ENCODE data around the gene GRB10. TPM values are rescaled to one million over a fixed set of nuclear protein-coding genes. Genes with fewer than 3 reads are reported as not detected.

The GRB10 gene
- total and polyA plus RNA-seq, 4 donors = 10.7 to 53.1 (median 17.5) TPM

GRCh38 chr7:50589364-50589763 lies 193.3 kb downstream of the GRB10 start:
- H3K27ac ChIP-seq (ENCODE audit: low read depth in 1 of 2, low read length in 2 of 2) = no peak overlapping the region
- no peaks in the 10 kb centered on the region for H3K27me3 ChIP-seq (ENCODE audit: control insufficient read depth in 4 of 4, insufficient read depth in 4 of 4, low read length in 3 of 4)
- H3K4me3 ChIP-seq (ENCODE audit: low read depth in 1 of 3, low read length in 3 of 3) = no peak overlapping the region
- H3K9ac ChIP-seq (ENCODE audit: low read depth in 1 of 2, low read length in 2 of 2) = no peak overlapping the region
- H3K4me1 ChIP-seq (ENCODE audit: control insufficient read depth in 4 of 4, insufficient read depth in 4 of 4, low read length in 3 of 4) = no peaks in the 10 kb centered on the region
- H3K9me3 ChIP-seq (ENCODE audit: control insufficient read depth in 4 of 4, low read length in 3 of 4) = peaks cover 0 to under 1% (median 0%) of the 10 kb centered on the region in 4 donors
- WGBS = 86% methylated on average over 2 of the region's 2 CpGs
- H3K36me3 ChIP-seq (ENCODE audit: control insufficient read depth in 4 of 4, insufficient read depth in 3 of 4, low read depth in 1 of 4, low read length in 3 of 4) = peaks cover 0 to 17% (median 12%) of the 10 kb centered on the region in 4 donors
- TF ChIP-seq SP1 (IDR thresholded peaks at IDR 0.05) (no peak), HNF4A (conservative IDR thresholded peaks at IDR 0.05) (no peak)
- TF ChIP-seq, protein P1, sequence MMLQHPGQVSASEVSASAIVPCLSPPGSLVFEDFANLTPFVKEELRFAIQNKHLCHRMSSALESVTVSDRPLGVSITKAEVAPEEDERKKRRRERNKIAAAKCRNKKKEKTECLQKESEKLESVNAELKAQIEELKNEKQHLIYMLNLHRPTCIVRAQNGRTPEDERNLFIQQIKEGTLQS (IDR thresholded peaks at IDR 0.05) = no peak
- DNase-seq (ENCODE audit: low spot score) = no peak

- no peak overlapping the region for H3K4me3 ChIP-seq (ENCODE audit: low read depth in 1 of 3, low read length in 3 of 3)
- H3K27ac ChIP-seq (ENCODE audit: low read depth in 1 of 2, low read length in 2 of 2) = no peak overlapping the region
- DNase-seq (ENCODE audit: low spot score) = no peak
- H3K27me3 ChIP-seq (ENCODE audit: control insufficient read depth in 4 of 4, insufficient read depth in 4 of 4, low read length in 3 of 4) = no peaks in the 10 kb centered on the region
- H3K4me1 ChIP-seq (ENCODE audit: control insufficient read depth in 4 of 4, insufficient read depth in 4 of 4, low read length in 3 of 4) = no peaks in the 10 kb centered on the region
- WGBS = 89% methylated on average over 8 of the region's 8 CpGs
- H3K36me3 ChIP-seq (ENCODE audit: control insufficient read depth in 4 of 4, insufficient read depth in 3 of 4, low read depth in 1 of 4, low read length in 3 of 4) = peaks cover 0 to 13% (median 12%) of the 10 kb centered on the region in 4 donors
- no peak overlapping the region for H3K9ac ChIP-seq (ENCODE audit: low read depth in 1 of 2, low read length in 2 of 2)
- peaks cover 0 to 4% (median 0%) of the 10 kb centered on the region in 4 donors for H3K9me3 ChIP-seq (ENCODE audit: control insufficient read depth in 4 of 4, low read length in 3 of 4)
- TF ChIP-seq, protein P2, sequence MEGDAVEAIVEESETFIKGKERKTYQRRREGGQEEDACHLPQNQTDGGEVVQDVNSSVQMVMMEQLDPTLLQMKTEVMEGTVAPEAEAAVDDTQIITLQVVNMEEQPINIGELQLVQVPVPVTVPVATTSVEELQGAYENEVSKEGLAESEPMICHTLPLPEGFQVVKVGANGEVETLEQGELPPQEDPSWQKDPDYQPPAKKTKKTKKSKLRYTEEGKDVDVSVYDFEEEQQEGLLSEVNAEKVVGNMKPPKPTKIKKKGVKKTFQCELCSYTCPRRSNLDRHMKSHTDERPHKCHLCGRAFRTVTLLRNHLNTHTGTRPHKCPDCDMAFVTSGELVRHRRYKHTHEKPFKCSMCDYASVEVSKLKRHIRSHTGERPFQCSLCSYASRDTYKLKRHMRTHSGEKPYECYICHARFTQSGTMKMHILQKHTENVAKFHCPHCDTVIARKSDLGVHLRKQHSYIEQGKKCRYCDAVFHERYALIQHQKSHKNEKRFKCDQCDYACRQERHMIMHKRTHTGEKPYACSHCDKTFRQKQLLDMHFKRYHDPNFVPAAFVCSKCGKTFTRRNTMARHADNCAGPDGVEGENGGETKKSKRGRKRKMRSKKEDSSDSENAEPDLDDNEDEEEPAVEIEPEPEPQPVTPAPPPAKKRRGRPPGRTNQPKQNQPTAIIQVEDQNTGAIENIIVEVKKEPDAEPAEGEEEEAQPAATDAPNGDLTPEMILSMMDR (IDR thresholded peaks at IDR 0.05; ENCODE audit: low read depth, low read length, missing input control) = peak; percentile 8
- TF ChIP-seq TAF1 (conservative IDR thresholded peaks at IDR 0.05) (no peak), RAD21 (IDR thresholded peaks at IDR 0.05) (peak in 1 of 2 donors; percentile 32)
Observed at GRCh38 chr7:50588937-50589336, 193.8 kb downstream of the GRB10 start.

DNA sequence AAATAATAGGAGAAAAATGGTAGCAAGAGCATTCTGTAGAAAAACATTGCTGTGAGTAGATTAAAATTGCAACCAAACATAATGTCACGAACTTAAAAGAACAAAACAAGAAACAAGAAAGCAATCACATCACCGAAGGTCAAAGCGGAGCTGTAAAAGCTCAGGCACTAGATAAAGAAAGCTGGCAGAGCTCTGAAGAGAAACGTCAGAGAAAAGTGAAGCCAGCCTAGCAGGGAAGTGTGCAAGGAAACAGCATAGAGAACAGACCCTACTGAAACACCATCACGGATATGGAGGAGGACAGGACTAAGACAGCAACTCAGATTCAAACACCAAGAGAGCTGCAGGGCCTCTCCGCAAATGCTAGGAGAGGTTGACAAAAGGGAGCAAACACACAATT lies 195.0 kb downstream of the GRB10 start:
- Histone ChIP-seq H3K27me3 (ENCODE audit: control insufficient read depth in 4 of 4, insufficient read depth in 4 of 4, low read length in 3 of 4) (no peaks in the 10 kb centered on the region), H3K4me1 (ENCODE audit: control insufficient read depth in 4 of 4, insufficient read depth in 4 of 4, low read length in 3 of 4) (no peaks in the 10 kb centered on the region), H3K4me3 (ENCODE audit: low read depth in 1 of 3, low read length in 3 of 3) (no peak overlapping the region), H3K9ac (ENCODE audit: low read depth in 1 of 2, low read length in 2 of 2) (no peak overlapping the region), H3K27ac (ENCODE audit: low read depth in 1 of 2, low read length in 2 of 2) (no peak overlapping the region), H3K36me3 (ENCODE audit: control insufficient read depth in 4 of 4, insufficient read depth in 3 of 4, low read depth in 1 of 4, low read length in 3 of 4) (peaks cover 0 to 9% (median 4%) of the 10 kb centered on the region in 4 donors), H3K9me3 (ENCODE audit: control insufficient read depth in 4 of 4, low read length in 3 of 4) (peaks cover 0 to 4% (median 1%) of the 10 kb centered on the region in 4 donors)
- no peak for TF ChIP-seq SP1 (IDR thresholded peaks at IDR 0.05)
- no peak for TF ChIP-seq MAX (IDR thresholded peaks at IDR 0.05)
- TF ChIP-seq, protein P2 (IDR thresholded peaks at IDR 0.05; ENCODE audit: low read depth, low read length, missing input control) = no peak
- TF ChIP-seq HNF4G (IDR thresholded peaks at IDR 0.05) = no peak
- TF ChIP-seq, protein P1 (IDR thresholded peaks at IDR 0.05) = no peak
- TF ChIP-seq YY1 (IDR thresholded peaks at IDR 0.05) = no peak
- no peak for TF ChIP-seq RXRA (IDR thresholded peaks at IDR 0.05)
- TF ChIP-seq TAF1 (conservative IDR thresholded peaks at IDR 0.05) = no peak
- no peak for TF ChIP-seq GABPA (IDR thresholded peaks at IDR 0.05 in 1 of 2, conservative IDR thresholded peaks at IDR 0.05 in 1 of 2)
- no peak for TF ChIP-seq EGR1 (IDR thresholded peaks at IDR 0.05; ENCODE audit: low read depth in 2 of 2)
- TF ChIP-seq, protein P3, sequence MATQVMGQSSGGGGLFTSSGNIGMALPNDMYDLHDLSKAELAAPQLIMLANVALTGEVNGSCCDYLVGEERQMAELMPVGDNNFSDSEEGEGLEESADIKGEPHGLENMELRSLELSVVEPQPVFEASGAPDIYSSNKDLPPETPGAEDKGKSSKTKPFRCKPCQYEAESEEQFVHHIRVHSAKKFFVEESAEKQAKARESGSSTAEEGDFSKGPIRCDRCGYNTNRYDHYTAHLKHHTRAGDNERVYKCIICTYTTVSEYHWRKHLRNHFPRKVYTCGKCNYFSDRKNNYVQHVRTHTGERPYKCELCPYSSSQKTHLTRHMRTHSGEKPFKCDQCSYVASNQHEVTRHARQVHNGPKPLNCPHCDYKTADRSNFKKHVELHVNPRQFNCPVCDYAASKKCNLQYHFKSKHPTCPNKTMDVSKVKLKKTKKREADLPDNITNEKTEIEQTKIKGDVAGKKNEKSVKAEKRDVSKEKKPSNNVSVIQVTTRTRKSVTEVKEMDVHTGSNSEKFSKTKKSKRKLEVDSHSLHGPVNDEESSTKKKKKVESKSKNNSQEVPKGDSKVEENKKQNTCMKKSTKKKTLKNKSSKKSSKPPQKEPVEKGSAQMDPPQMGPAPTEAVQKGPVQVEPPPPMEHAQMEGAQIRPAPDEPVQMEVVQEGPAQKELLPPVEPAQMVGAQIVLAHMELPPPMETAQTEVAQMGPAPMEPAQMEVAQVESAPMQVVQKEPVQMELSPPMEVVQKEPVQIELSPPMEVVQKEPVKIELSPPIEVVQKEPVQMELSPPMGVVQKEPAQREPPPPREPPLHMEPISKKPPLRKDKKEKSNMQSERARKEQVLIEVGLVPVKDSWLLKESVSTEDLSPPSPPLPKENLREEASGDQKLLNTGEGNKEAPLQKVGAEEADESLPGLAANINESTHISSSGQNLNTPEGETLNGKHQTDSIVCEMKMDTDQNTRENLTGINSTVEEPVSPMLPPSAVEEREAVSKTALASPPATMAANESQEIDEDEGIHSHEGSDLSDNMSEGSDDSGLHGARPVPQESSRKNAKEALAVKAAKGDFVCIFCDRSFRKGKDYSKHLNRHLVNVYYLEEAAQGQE (IDR thresholded peaks at IDR 0.05) = no peak
- no peak for TF ChIP-seq HNF4A (conservative IDR thresholded peaks at IDR 0.05)
- no peak for TF ChIP-seq RAD21 (IDR thresholded peaks at IDR 0.05)
- DNase-seq (ENCODE audit: low spot score) = no peak
- 86% methylated on average over 6 of the region's 6 CpGs for WGBS
